Right forelimb (tissue), 1 donor: ENCODE results near the gene SWSAP1.
A peak's percentile ranks its signal among the peaks of the same experiment; 100 is the strongest.
"Not testable (repeated sequence)": the region's sequence is repeated elsewhere in the genome, so short reads cannot be mapped to it uniquely, and the experiment has no call there.

Experiments
- DNase-seq: peaks from one replicate; pipeline ENCODE4 v3.0.0-alpha.2; 2018

Gene SWSAP1

GRCh38 chr19:11379269-11379845 lies 4.9 kb downstream of the SWSAP1 start:
- DNase-seq, result not testable (repeated sequence)

GRCh38 chr19:11379857-11380350 lies 5.4 kb downstream of the SWSAP1 start:
- DNase-seq, result no peak

GRCh38 chr19:11380653-11381537 lies 6.4 kb downstream of the SWSAP1 start:
- peak; percentile 96 for DNase-seq

- no peak for DNase-seq
Measured at GRCh38 chr19:11382898-11383705, 8.6 kb downstream of the SWSAP1 start.

- no peak for DNase-seq
Measured at GRCh38 chr19:11383706-11384048, 9.2 kb downstream of the SWSAP1 start.

- no peak for DNase-seq
Measured at GRCh38 chr19:11384778-11385129, 10.3 kb downstream of the SWSAP1 start.

GRCh38 chr19:11387162-11388034 lies 12.9 kb downstream of the SWSAP1 start:
- DNase-seq, result no peak

- no peak for DNase-seq
Measured at GRCh38 chr19:11390359-11390758, 15.9 kb downstream of the SWSAP1 start.

- no peak for DNase-seq
Measured at GRCh38 chr19:11390933-11391680, 16.6 kb downstream of the SWSAP1 start.

- DNase-seq, result no peak
Measured at GRCh38 chr19:11397089-11397610, 22.7 kb downstream of the SWSAP1 start.

- DNase-seq, result no peak
Measured at GRCh38 chr19:11399667-11400066, 25.2 kb downstream of the SWSAP1 start.

GRCh38 chr19:11400798-11401197 lies 26.3 kb downstream of the SWSAP1 start:
- DNase-seq, result no peak

GRCh38 chr19:11401808-11402543 lies 27.5 kb downstream of the SWSAP1 start:
- no peak for DNase-seq

- DNase-seq, result no peak
Measured at GRCh38 chr19:11404588-11405222, 30.2 kb downstream of the SWSAP1 start.

- no peak for DNase-seq
Measured at GRCh38 chr19:11405846-11406643, 31.6 kb downstream of the SWSAP1 start.

- DNase-seq, result not testable (repeated sequence)
Measured at GRCh38 chr19:11406703-11407236, 32.3 kb downstream of the SWSAP1 start.

GRCh38 chr19:11408591-11408990 lies 34.1 kb downstream of the SWSAP1 start:
- DNase-seq, result no peak

GRCh38 chr19:11410682-11411081 lies 36.2 kb downstream of the SWSAP1 start:
- no peak for DNase-seq

GRCh38 chr19:11414544-11414943 lies 40.1 kb downstream of the SWSAP1 start:
- DNase-seq, result no peak
